ENCODE measurements around the gene GRIK4. TPM values are rescaled to one million over a fixed set of nuclear protein-coding genes. Genes with fewer than 3 reads are reported as not detected.

Gene GRIK4
- total RNA-seq, 2 experiments from 2014 or later = not detected

- H3K4me3 ChIP-seq (ENCODE audit: low read length) = peak within 1 kb of the TSS; percentile 70
- ATAC-seq (ENCODE audit: poor library complexity) = peak; percentile 85
- Mint-ChIP-seq H3K27me3 (peaks cover 13% of the 10 kb centered on the region), H3K36me3 (ENCODE audit: low read depth) (no peaks in the 10 kb centered on the region), H3K27ac (peak within 1 kb of the TSS; percentile 45), H3K4me1 (ENCODE audit: low read depth) (peaks cover 44% of the 10 kb centered on the region), H3K9me3 (no peaks in the 10 kb centered on the region), H3K4me3 (peak within 1 kb of the TSS; percentile 94)
- DNase-seq = peak; percentile 73 to 90 (median 83)
- POLR2A ChIA-PET = interaction anchor here (1.2 kb wide), 1 partner anchor 10 kb away, joined by 5 read pairs; no protein-coding TSS in a partner anchor
- no peaks in the 10 kb centered on the region for H3K36me3 ChIP-seq (ENCODE audit: insufficient read depth, low read length)
- TF ChIP-seq CTCF (IDR thresholded peaks at IDR 0.05) = no peak
- peak within 1 kb of the TSS in 1 of 2 donors; percentile 14 for H3K27ac ChIP-seq (ENCODE audit: low read depth in 1 of 2, low read length in 2 of 2)
- no peaks in the 10 kb centered on the region for H3K9me3 ChIP-seq (ENCODE audit: control insufficient read depth in 1 of 2, insufficient read depth in 1 of 2, low read length in 2 of 2)
- intact Hi-C loops (cut with DNase I, micrococcal nuclease) = loop anchor here in 1 of 2 experiments (10.0 kb wide), 1 partner anchor 271 kb away; the partner anchor contains the start of gene SC5D
- CTCF ChIA-PET = no interaction called here
- no peaks in the 10 kb centered on the region for H3K27me3 ChIP-seq (ENCODE audit: control insufficient read depth in 1 of 2, insufficient read depth in 2 of 2, low read length in 2 of 2)
- peaks cover 19% of the 10 kb centered on the region for H3K4me1 ChIP-seq (ENCODE audit: insufficient read depth, low read length)
Measured at GRCh38 chr11:121023848-121024751, 512.6 kb downstream of the GRIK4 start, which contains the start of gene TBCEL. Gene TBCEL (plus strand): TSS chr11:121024102. CDS start chr11:121045691, 21,589 bp downstream.

GRCh38 chr11:121024989-121025388, 513.4 kb downstream of the GRIK4 start:
- Histone ChIP-seq H3K27ac (ENCODE audit: low read depth in 1 of 2, low read length in 2 of 2) (no peak overlapping the region), H3K4me3 (ENCODE audit: low read length) (peak overlapping the region; percentile 70), H3K27me3 (ENCODE audit: control insufficient read depth in 1 of 2, insufficient read depth in 2 of 2, low read length in 2 of 2) (no peaks in the 10 kb centered on the region), H3K9me3 (ENCODE audit: control insufficient read depth in 1 of 2, insufficient read depth in 1 of 2, low read length in 2 of 2) (no peaks in the 10 kb centered on the region), H3K4me1 (ENCODE audit: insufficient read depth, low read length) (peaks cover 19% of the 10 kb centered on the region), H3K36me3 (ENCODE audit: insufficient read depth, low read length) (no peaks in the 10 kb centered on the region)
- TF ChIP-seq CTCF (IDR thresholded peaks at IDR 0.05) = no peak
- H3K27ac Mint-ChIP-seq = peak overlapping the region; percentile 45
- ATAC-seq (ENCODE audit: poor library complexity) (peak; percentile 39), DNase-seq (peak in 2 of 14 experiments; percentile 12 to 29)
- POLR2A ChIA-PET = no interaction called here
- CTCF ChIA-PET = no interaction called here
- intact Hi-C loops (cut with DNase I, micrococcal nuclease) = loop anchor here in 1 of 2 experiments (10.0 kb wide), 1 partner anchor 270 kb away; the partner anchor contains the start of gene SC5D
- peaks cover 2% of the 10 kb centered on the region for H3K36me3 Mint-ChIP-seq (ENCODE audit: low read depth)
- H3K4me3 Mint-ChIP-seq = peak overlapping the region; percentile 94
- H3K4me1 Mint-ChIP-seq (ENCODE audit: low read depth) = peaks cover 51% of the 10 kb centered on the region
- no peaks in the 10 kb centered on the region for H3K9me3 Mint-ChIP-seq
- peaks cover 8% of the 10 kb centered on the region for H3K27me3 Mint-ChIP-seq

- ATAC-seq (ENCODE audit: poor library complexity) = no peak
- Mint-ChIP-seq H3K27ac (no peak overlapping the region), H3K36me3 (ENCODE audit: low read depth) (peaks cover 13% of the 10 kb centered on the region), H3K27me3 (no peaks in the 10 kb centered on the region), H3K9me3 (no peaks in the 10 kb centered on the region), H3K4me3 (no peak overlapping the region), H3K4me1 (ENCODE audit: low read depth) (peaks cover 51% of the 10 kb centered on the region)
- Histone ChIP-seq H3K9me3 (ENCODE audit: control insufficient read depth in 1 of 2, insufficient read depth in 1 of 2, low read length in 2 of 2) (no peaks in the 10 kb centered on the region), H3K27ac (ENCODE audit: low read depth in 1 of 2, low read length in 2 of 2) (no peak overlapping the region), H3K27me3 (ENCODE audit: control insufficient read depth in 1 of 2, insufficient read depth in 2 of 2, low read length in 2 of 2) (no peaks in the 10 kb centered on the region), H3K4me1 (ENCODE audit: insufficient read depth, low read length) (peaks cover 11% of the 10 kb centered on the region), H3K4me3 (ENCODE audit: low read length) (no peak overlapping the region), H3K36me3 (ENCODE audit: insufficient read depth, low read length) (no peaks in the 10 kb centered on the region)
- ChIA-PET POLR2A (no interaction called here), CTCF (no interaction called here)
- no peak for TF ChIP-seq CTCF (IDR thresholded peaks at IDR 0.05)
- intact Hi-C loops (cut with DNase I, micrococcal nuclease) = loop anchor here in 1 of 2 experiments (10.0 kb wide), 1 partner anchor 266 kb away; the partner anchor contains the start of gene SC5D
- DNase-seq = no peak
Measured at GRCh38 chr11:121029153-121029552, 517.6 kb downstream of the GRIK4 start.

Measured in CD4-positive, alpha-beta T cell (primary cell).